Measurements from ENCODE around the gene TPSAB1. TPM values are rescaled to one million over a fixed set of nuclear protein-coding genes. Genes with fewer than 3 reads are reported as not detected.
A peak's percentile ranks its signal among the peaks of the same experiment; 100 is the strongest.
"Not testable (repeated sequence)": the region's sequence is repeated elsewhere in the genome, so short reads cannot be mapped to it uniquely, and the experiment has no call there.

Gene TPSAB1
- total and polyA plus RNA-seq, 10 donors, result 0.26 to 17.9 (median 1.1) TPM; not detected in 1

GRCh38 chr16:1271380-1271723 is 30.8 kb downstream of the TPSAB1 start:
- WGBS, 5 donors, result 74 to 87% (median 84%) methylated on average over 12 of the region's 12 CpGs
- H3K27ac ChIP-seq, result no peak overlapping the region
- intact Hi-C loops (cut with DNase I; ENCODE audit: low total_unique reads), result no loop called here
- TF ChIP-seq POLR2A (IDR thresholded peaks at IDR 0.05), result no peak
- no peak for TF ChIP-seq POLR2AphosphoS5 (IDR thresholded peaks at IDR 0.05)
- no peak for TF ChIP-seq CTCF (IDR thresholded peaks at IDR 0.05 in 8 of 11, conservative IDR thresholded peaks at IDR 0.05 in 3 of 11)
- no peak for DNase-seq
- H3K4me1 ChIP-seq, result peaks cover 0 to 11% (median 6%) of the 10 kb centered on the region in 6 donors
- H3K27me3 ChIP-seq (replicated peaks in 1 of 7), result peaks cover 0 to 68% (median 21%) of the 10 kb centered on the region in 7 donors
- H3K4me3 ChIP-seq, result no peak overlapping the region
- no peaks in the 10 kb centered on the region for H3K9me3 ChIP-seq
- H3K36me3 ChIP-seq, result no peaks in the 10 kb centered on the region

- H3K4me3 ChIP-seq; intact Hi-C loops (cut with DNase I; ENCODE audit: low total_unique reads); H3K27ac ChIP-seq; H3K36me3 ChIP-seq; H3K9me3 ChIP-seq: not testable (repeated sequence)
- TF ChIP-seq POLR2AphosphoS5 (IDR thresholded peaks at IDR 0.05), result peak in 1 of 3 donors; percentile 22
- DNase-seq, result peak; percentile 61
- peaks cover 0 to 11% (median 6%) of the 10 kb centered on the region in 6 donors for H3K4me1 ChIP-seq
- 20 to 38% (median 26%) methylated on average over 9 to 19 of the region's 19 CpGs for WGBS, 5 donors
- peaks cover 0 to 69% (median 23%) of the 10 kb centered on the region in 7 donors for H3K27me3 ChIP-seq (replicated peaks in 1 of 7)
Measured at GRCh38 chr16:1271724-1272413, 31.4 kb downstream of the TPSAB1 start.

- peak; percentile 62 for DNase-seq
- no peak overlapping the region for H3K4me3 ChIP-seq
- H3K4me1 ChIP-seq, result peaks cover 0 to 11% (median 6%) of the 10 kb centered on the region in 6 donors
- intact Hi-C loops (cut with DNase I; ENCODE audit: low total_unique reads), result no loop called here
- WGBS, 5 donors, result 71 to 76% (median 72%) methylated on average over 5 to 9 of the region's 9 CpGs
- no peaks in the 10 kb centered on the region for H3K36me3 ChIP-seq
- no peak for TF ChIP-seq POLR2AphosphoS5 (IDR thresholded peaks at IDR 0.05)
- TF ChIP-seq POLR2A (IDR thresholded peaks at IDR 0.05), result no peak
- TF ChIP-seq CTCF (IDR thresholded peaks at IDR 0.05 in 8 of 11, conservative IDR thresholded peaks at IDR 0.05 in 3 of 11), result no peak
- H3K9me3 ChIP-seq, result no peaks in the 10 kb centered on the region
- H3K27me3 ChIP-seq (replicated peaks in 1 of 7), result peaks cover 0 to 77% (median 31%) of the 10 kb centered on the region in 7 donors
- H3K27ac ChIP-seq, result no peak overlapping the region
Measured at GRCh38 chr16:1272453-1273198, 32.1 kb downstream of the TPSAB1 start.

- Histone ChIP-seq H3K36me3 (no peaks in the 10 kb centered on the region), H3K9me3 (no peaks in the 10 kb centered on the region), H3K4me3 (no peak overlapping the region), H3K27me3 (replicated peaks in 1 of 7) (peaks cover 0 to 87% (median 43%) of the 10 kb centered on the region in 7 donors), H3K4me1 (peaks cover 0 to 19% (median 6%) of the 10 kb centered on the region in 6 donors), H3K27ac (no peak overlapping the region)
- TF ChIP-seq CTCF (IDR thresholded peaks at IDR 0.05 in 8 of 11, conservative IDR thresholded peaks at IDR 0.05 in 3 of 11) (no peak), POLR2A (IDR thresholded peaks at IDR 0.05) (no peak), POLR2AphosphoS5 (IDR thresholded peaks at IDR 0.05) (no peak)
- WGBS, 5 donors, result 87 to 95% (median 93%) methylated on average over 7 to 15 of the region's 15 CpGs
- no peak for DNase-seq
- intact Hi-C loops (cut with DNase I; ENCODE audit: low total_unique reads), result no loop called here
Measured at GRCh38 chr16:1273816-1274215, 33.3 kb downstream of the TPSAB1 start.

Measured in spleen (tissue), 11 donors.